Measurements from ENCODE around the gene TRIM56. TPM values are rescaled to one million over a fixed set of nuclear protein-coding genes. Genes with fewer than 3 reads are reported as not detected.

TRIM56 gene
- total and polyA plus RNA-seq, 2 of the 13 experiments (the other 11 are each of a cell fraction or from before 2014, with no cell fraction given): 3.2 to 7.1 TPM

DNA sequence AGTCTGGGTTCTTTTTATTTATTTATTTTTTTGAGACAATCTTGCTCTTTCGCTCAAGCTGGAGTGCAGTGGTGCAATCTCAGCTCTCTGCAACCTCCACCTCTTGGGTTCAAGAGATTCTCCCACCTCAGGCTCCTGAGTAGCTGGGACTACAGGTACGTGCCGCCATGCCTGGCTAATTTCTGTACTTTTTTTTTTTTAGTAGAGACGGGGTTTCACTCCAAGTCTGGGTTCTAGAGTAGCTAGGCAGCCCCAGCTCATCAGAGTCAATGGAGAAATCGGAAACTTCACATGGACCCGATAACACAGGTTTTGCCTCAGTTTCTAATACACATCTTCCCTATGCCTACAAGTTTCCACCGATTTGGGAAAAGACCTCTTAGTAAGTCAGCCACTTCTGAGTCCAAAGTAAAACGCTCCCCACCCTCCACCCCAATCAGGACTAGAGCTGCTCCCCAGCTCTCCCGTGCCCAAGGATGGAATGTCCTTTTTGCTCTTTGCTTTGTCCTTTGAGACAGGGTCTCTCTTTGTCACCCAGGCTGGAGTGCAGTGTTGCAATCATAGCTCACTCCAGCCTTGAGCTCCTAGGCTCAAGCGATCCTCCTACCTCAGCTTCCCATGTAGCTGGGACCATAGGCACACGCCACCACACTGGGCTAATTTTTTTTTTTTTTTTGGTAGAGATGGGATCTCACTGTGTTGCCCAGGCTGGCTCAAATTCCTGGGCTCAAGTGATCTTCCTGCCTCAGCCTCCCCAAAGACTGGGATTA lies 37.8 kb downstream of the TRIM56 start (continued):
- no peak for TF ChIP-seq MAZ (IDR thresholded peaks at IDR 0.05; ENCODE audit: borderline replicate concordance, low read depth, low read length)
- no peak; the same call in 1 of the 2 replicates for TF ChIP-seq MAZ (CRISPR knock-in tag; IDR thresholded peaks at IDR 0.05; ENCODE audit: low read depth)
- peak; percentile 72; the same call in 1 of the 2 replicates for TF ChIP-seq ZNF670 (CRISPR knock-in tag; IDR thresholded peaks at IDR 0.05; ENCODE audit: borderline replicate concordance)
- peak; percentile 62; the same call in 1 of the 2 replicates for TF ChIP-seq CBX5 (CRISPR knock-in tag; IDR thresholded peaks at IDR 0.05; ENCODE audit: borderline replicate concordance)
- TF ChIP-seq ZNF83 (CRISPR knock-in tag; IDR thresholded peaks at IDR 0.05; ENCODE audit: borderline replicate concordance): no peak
- 0 out of 2 replicates have a peak, but pooled peaks have one; percentile 39 for TF ChIP-seq ZNF672 (CRISPR knock-in tag; IDR thresholded peaks at IDR 0.05)
- TF ChIP-seq SRY (CRISPR knock-in tag; IDR thresholded peaks at IDR 0.05): peak; percentile 48; the same call in 1 of the 2 replicates
- peak; percentile 73; the same call in 1 of the 2 replicates for TF ChIP-seq HOXA3 (CRISPR knock-in tag; IDR thresholded peaks at IDR 0.05)
- no peak for TF ChIP-seq NCOA5 (CRISPR knock-in tag; IDR thresholded peaks at IDR 0.05)
- TF ChIP-seq, protein P1, sequence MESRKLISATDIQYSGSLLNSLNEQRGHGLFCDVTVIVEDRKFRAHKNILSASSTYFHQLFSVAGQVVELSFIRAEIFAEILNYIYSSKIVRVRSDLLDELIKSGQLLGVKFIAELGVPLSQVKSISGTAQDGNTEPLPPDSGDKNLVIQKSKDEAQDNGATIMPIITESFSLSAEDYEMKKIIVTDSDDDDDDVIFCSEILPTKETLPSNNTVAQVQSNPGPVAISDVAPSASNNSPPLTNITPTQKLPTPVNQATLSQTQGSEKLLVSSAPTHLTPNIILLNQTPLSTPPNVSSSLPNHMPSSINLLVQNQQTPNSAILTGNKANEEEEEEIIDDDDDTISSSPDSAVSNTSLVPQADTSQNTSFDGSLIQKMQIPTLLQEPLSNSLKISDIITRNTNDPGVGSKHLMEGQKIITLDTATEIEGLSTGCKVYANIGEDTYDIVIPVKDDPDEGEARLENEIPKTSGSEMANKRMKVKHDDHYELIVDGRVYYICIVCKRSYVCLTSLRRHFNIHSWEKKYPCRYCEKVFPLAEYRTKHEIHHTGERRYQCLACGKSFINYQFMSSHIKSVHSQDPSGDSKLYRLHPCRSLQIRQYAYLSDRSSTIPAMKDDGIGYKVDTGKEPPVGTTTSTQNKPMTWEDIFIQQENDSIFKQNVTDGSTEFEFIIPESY (CRISPR knock-in tag; IDR thresholded peaks at IDR 0.05): 0 out of 2 replicates have a peak, but pooled peaks have one; percentile 19
- TF ChIP-seq ZNF20 (CRISPR knock-in tag; IDR thresholded peaks at IDR 0.05): no peak
- no peak for TF ChIP-seq NFE2L2 (IDR thresholded peaks at IDR 0.05; ENCODE audit: low read length)
- TF ChIP-seq TEAD2 (CRISPR knock-in tag; IDR thresholded peaks at IDR 0.05): no peak
- peak; percentile 92 for TF ChIP-seq HNF4A (CRISPR knock-in tag; IDR thresholded peaks at IDR 0.05)
- TF ChIP-seq REPIN1 (CRISPR knock-in tag; IDR thresholded peaks at IDR 0.05; ENCODE audit: borderline replicate concordance, low read depth): 0 out of 2 replicates have a peak, but pooled peaks have one; percentile 21
- TF ChIP-seq ZNF644 (CRISPR knock-in tag; IDR thresholded peaks at IDR 0.05; ENCODE audit: low read depth): peak; percentile 59; the same call in 1 of the 2 replicates
- TF ChIP-seq, protein P2, sequence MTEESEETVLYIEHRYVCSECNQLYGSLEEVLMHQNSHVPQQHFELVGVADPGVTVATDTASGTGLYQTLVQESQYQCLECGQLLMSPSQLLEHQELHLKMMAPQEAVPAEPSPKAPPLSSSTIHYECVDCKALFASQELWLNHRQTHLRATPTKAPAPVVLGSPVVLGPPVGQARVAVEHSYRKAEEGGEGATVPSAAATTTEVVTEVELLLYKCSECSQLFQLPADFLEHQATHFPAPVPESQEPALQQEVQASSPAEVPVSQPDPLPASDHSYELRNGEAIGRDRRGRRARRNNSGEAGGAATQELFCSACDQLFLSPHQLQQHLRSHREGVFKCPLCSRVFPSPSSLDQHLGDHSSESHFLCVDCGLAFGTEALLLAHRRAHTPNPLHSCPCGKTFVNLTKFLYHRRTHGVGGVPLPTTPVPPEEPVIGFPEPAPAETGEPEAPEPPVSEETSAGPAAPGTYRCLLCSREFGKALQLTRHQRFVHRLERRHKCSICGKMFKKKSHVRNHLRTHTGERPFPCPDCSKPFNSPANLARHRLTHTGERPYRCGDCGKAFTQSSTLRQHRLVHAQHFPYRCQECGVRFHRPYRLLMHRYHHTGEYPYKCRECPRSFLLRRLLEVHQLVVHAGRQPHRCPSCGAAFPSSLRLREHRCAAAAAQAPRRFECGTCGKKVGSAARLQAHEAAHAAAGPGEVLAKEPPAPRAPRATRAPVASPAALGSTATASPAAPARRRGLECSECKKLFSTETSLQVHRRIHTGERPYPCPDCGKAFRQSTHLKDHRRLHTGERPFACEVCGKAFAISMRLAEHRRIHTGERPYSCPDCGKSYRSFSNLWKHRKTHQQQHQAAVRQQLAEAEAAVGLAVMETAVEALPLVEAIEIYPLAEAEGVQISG (CRISPR knock-in tag; IDR thresholded peaks at IDR 0.05): peak; percentile 60; the same call in 1 of the 2 replicates
- TF ChIP-seq TCF12 (IDR thresholded peaks at IDR 0.05): no peak
- peak; percentile 41; the same call in 1 of the 2 replicates for TF ChIP-seq TCF12 (CRISPR knock-in tag; IDR thresholded peaks at IDR 0.05)
- TF ChIP-seq NFKBIZ (CRISPR knock-in tag; IDR thresholded peaks at IDR 0.05): 0 out of 2 replicates have a peak, but pooled peaks have one; percentile 32
- TF ChIP-seq ZKSCAN1 (IDR thresholded peaks at IDR 0.05; ENCODE audit: low read length): no peak
- TF ChIP-seq NPAS2 (CRISPR knock-in tag; IDR thresholded peaks at IDR 0.05; ENCODE audit: borderline replicate concordance): no peak
- TF ChIP-seq, protein P3, sequence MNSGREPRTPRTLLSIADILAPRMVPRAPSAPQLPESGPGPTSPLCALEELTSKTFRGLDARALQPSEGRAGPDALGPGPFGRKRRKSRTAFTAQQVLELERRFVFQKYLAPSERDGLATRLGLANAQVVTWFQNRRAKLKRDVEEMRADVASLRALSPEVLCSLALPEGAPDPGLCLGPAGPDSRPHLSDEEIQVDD (CRISPR knock-in tag; IDR thresholded peaks at IDR 0.05; ENCODE audit: borderline replicate concordance): no peak
- no peak for TF ChIP-seq ZFP1 (CRISPR knock-in tag; IDR thresholded peaks at IDR 0.05)
- no peak for TF ChIP-seq ZNF256 (CRISPR knock-in tag; conservative IDR thresholded peaks at IDR 0.05)
- no peak for TF ChIP-seq SAFB2 (CRISPR knock-in tag; IDR thresholded peaks at IDR 0.05; ENCODE audit: borderline replicate concordance, low read depth)
